ENCODE results near the gene ADPRS. TPM values are rescaled to one million over a fixed set of nuclear protein-coding genes. Genes with fewer than 3 reads are reported as not detected.

The ADPRS gene
- 68.2 TPM for polyA plus RNA-seq (2012; ENCODE audit: insufficient read depth, insufficient read length, low read depth)

DNA sequence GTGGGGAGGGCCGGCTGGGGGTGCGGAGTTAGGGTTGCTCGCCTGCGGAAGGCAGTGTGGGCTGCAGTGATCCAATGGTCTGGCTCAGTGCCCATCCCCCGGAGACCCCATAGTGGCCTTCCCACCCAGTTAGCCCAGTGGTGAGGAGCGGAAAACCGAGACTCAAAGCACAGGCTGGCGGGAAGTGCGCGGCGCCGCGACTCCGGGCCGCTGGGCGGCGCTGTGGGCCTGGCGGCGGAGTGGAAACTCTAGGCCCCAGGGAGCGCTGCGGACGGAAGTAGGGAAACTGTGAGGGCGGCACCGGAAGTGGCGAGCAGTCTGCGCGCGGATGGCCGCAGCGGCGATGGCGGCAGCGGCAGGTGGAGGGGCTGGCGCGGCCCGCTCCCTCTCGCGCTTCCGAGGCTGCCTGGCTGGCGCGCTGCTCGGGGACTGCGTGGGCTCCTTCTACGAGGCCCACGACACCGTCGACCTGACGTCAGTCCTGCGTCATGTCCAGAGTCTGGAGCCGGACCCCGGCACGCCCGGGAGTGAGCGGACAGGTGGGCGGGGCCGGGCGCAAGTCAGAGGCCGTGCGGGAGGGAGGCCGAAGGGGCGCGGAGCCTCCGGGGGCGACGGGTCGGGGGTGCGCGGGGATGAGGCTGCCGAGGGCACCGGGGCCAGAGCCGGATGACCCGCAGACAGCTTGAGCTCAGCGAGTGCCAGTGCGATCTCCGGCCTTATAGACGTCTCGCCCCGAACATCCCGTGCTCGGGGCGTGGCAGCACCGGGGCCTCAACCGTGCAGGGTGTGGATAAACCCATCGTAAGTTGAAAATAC is at the start of gene ADPRS:
TSS of gene ADPRS (plus strand) at position 316 of the 816 bp plus-strand sequence. CDS start at position 329, 13 bp downstream.
- Histone ChIP-seq H3K4me3 (ENCODE audit: low read depth, low read length) (peak within 1 kb of the TSS; percentile 82), H3K4me1 (peaks cover 5% of the 10 kb centered on the region)
- TF ChIP-seq, protein P1, sequence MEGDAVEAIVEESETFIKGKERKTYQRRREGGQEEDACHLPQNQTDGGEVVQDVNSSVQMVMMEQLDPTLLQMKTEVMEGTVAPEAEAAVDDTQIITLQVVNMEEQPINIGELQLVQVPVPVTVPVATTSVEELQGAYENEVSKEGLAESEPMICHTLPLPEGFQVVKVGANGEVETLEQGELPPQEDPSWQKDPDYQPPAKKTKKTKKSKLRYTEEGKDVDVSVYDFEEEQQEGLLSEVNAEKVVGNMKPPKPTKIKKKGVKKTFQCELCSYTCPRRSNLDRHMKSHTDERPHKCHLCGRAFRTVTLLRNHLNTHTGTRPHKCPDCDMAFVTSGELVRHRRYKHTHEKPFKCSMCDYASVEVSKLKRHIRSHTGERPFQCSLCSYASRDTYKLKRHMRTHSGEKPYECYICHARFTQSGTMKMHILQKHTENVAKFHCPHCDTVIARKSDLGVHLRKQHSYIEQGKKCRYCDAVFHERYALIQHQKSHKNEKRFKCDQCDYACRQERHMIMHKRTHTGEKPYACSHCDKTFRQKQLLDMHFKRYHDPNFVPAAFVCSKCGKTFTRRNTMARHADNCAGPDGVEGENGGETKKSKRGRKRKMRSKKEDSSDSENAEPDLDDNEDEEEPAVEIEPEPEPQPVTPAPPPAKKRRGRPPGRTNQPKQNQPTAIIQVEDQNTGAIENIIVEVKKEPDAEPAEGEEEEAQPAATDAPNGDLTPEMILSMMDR (IDR thresholded peaks at IDR 0.05; ENCODE audit: low read depth, low read length), result peak; percentile 74

GRCh38 chr1:36040238-36040637 is 48.5 kb upstream of the ADPRS start:
- H3K4me3 ChIP-seq (ENCODE audit: low read depth, low read length), result no peak overlapping the region
- no peaks in the 10 kb centered on the region for H3K9me3 ChIP-seq
- no peaks in the 10 kb centered on the region for H3K27me3 ChIP-seq
- no peaks in the 10 kb centered on the region for H3K4me1 ChIP-seq
- no peak for DNase-seq
- TF ChIP-seq, protein P1 (IDR thresholded peaks at IDR 0.05; ENCODE audit: low read depth, low read length), result no peak
- no peaks in the 10 kb centered on the region for H3K36me3 ChIP-seq

More for the DNA sequence above, at the start of gene ADPRS:
- H3K9me3 ChIP-seq, result no peaks in the 10 kb centered on the region
- DNase-seq, result peak; percentile 82
- H3K36me3 ChIP-seq, result peaks cover 10% of the 10 kb centered on the region
- H3K27me3 ChIP-seq, result no peaks in the 10 kb centered on the region

DNA sequence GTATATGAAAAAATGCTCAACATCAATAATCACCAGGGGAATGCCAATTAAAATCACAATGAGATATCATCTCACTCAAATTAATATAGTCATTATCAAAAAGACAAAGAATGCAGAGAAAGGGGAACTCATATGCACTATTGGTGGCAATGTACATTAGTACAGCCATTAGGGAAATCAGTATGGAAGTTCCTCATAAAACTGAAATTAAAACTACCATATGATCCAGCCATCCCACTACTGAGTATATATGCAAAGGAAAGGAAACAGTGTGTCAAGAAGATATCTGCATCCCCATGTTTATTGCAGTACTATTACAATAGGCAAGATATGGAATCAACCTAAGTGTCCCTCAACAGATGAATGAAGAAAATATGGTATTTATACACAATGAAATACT is 36.9 kb upstream of the ADPRS start:
- no peaks in the 10 kb centered on the region for H3K36me3 ChIP-seq
- no peak overlapping the region for H3K4me3 ChIP-seq (ENCODE audit: low read depth, low read length)
- H3K27me3 ChIP-seq, result no peaks in the 10 kb centered on the region
- H3K9me3 ChIP-seq, result no peaks in the 10 kb centered on the region
- DNase-seq, result no peak
- no peaks in the 10 kb centered on the region for H3K4me1 ChIP-seq
- TF ChIP-seq, protein P1 (IDR thresholded peaks at IDR 0.05; ENCODE audit: low read depth, low read length), result no peak

DNA sequence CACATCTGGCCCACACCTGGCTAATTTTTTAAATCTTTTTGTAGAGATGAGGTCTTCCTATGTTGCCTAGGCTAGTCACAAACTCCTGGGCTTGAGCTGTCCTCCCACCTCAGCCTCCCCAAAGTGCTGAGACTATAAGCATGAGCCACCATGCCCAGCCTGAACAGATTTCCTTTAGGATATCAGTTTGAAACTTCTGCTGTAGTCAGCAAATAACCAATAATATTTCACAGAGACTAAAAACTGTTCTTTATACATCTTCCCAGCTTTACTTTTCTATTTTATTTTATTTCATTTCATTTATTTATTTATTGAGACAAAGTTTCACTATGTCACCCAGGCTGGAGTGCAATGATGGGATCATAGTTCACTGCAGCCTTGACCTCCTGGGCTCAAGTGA is 34.7 kb upstream of the ADPRS start:
- no peak for DNase-seq

DNA sequence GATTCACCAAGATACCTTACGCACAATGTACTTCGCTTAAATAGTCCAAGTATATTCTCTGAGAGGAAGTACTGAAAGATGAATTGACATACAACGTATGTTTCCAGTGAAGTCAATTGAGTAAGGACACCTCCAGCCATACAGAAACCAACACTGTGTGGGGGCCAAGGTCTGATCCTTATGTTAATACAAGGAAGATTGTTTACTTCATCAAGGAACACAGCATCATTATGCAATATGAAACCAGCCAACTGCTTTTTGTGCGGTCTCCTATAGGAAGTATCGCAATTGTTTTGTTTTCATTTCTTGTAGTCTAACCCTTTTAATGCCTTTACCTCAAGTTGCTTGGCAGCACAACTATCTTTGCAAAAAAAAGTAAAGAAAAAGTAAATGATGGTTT is 33.0 kb upstream of the ADPRS start:
- Histone ChIP-seq H3K4me3 (ENCODE audit: low read depth, low read length) (no peak overlapping the region), H3K4me1 (no peaks in the 10 kb centered on the region), H3K27me3 (no peaks in the 10 kb centered on the region), H3K9me3 (no peaks in the 10 kb centered on the region), H3K36me3 (no peaks in the 10 kb centered on the region)
- TF ChIP-seq, protein P1 (IDR thresholded peaks at IDR 0.05; ENCODE audit: low read depth, low read length), result no peak
- DNase-seq, result no peak

More for the DNA sequence above, 34.7 kb upstream of the ADPRS start:
- TF ChIP-seq, protein P1 (IDR thresholded peaks at IDR 0.05; ENCODE audit: low read depth, low read length), result no peak
- H3K4me1 ChIP-seq, result no peaks in the 10 kb centered on the region
- H3K36me3 ChIP-seq, result no peaks in the 10 kb centered on the region
- H3K4me3 ChIP-seq (ENCODE audit: low read depth, low read length), result no peak overlapping the region
- H3K9me3 ChIP-seq, result no peaks in the 10 kb centered on the region
- H3K27me3 ChIP-seq, result no peaks in the 10 kb centered on the region

GRCh38 chr1:36062315-36062714 is 26.4 kb upstream of the ADPRS start:
- no peak overlapping the region for H3K4me3 ChIP-seq (ENCODE audit: low read depth, low read length)
- no peaks in the 10 kb centered on the region for H3K36me3 ChIP-seq
- no peak for DNase-seq
- H3K9me3 ChIP-seq, result no peaks in the 10 kb centered on the region
- TF ChIP-seq, protein P1 (IDR thresholded peaks at IDR 0.05; ENCODE audit: low read depth, low read length), result no peak
- no peaks in the 10 kb centered on the region for H3K27me3 ChIP-seq
- H3K4me1 ChIP-seq, result no peaks in the 10 kb centered on the region

All from BE2C (cell line).